HepG2 (cell line): ENCODE data around the gene PAPPA2. TPM values are rescaled to one million over a fixed set of nuclear protein-coding genes. Genes with fewer than 3 reads are reported as not detected.

Experiments
- ATAC-seq: fragments of 200-7000 bp; cut with Tn5 transposase; 3 replicates; pipeline ENCODE4 v1.9.1; 2020; ENCODE audit warnings: mild to moderate bottlenecking, moderate library complexity
- BruUV-seq: library from RNA; stranded (reverse); fragments of 400-500 nt; replicated peaks from 2 replicates; lab custom pipeline; 2021; lab: Mats Ljungman, UMichigan
- CTCF ChIA-PET: fragments of 300-600 bp; formaldehyde crosslinking; extraction: SDS; loops from one replicate; lab custom pipeline; 2021; ENCODE audit warnings: low total read pairs, inconsistent platforms, low intra/inter-chr PET ratio; lab: Yijun Ruan, JAX
- POLR2A ChIA-PET: fragments of 350-600 bp; sonication (Branson Sonifier 250); formaldehyde crosslinking; loops from one replicate; lab custom pipeline; 2020; ENCODE audit warnings: antibody characterized with exemption, inconsistent platforms; lab: Yijun Ruan, JAX
- DNase-seq: peaks from one replicate; pipeline ENCODE4 v3.0.0-alpha.2; 2015; ENCODE audit warnings: low spot score
- FAIRE-seq: peaks from 3 replicates; lab custom pipeline; 2011; peaks lifted over from hg19 to GRCh38; lab: Jason Lieb, UNC
- H2AFZ ChIP-seq: one replicate; pipeline ENCODE4 v1.6.1; 2011; ENCODE audit warnings: low read length, inconsistent platforms
- H3K27ac ChIP-seq: fragments of 300-600 bp; 3 replicates; pipeline ENCODE4 v1.8.0; 2011; ENCODE audit warnings: mixed run types, mild to moderate bottlenecking, mixed read lengths, low read length, inconsistent platforms; ENCODE audit not compliant: insufficient read depth; ENCODE audit errors: extremely low read length
- H3K27me3 ChIP-seq, 2 experiments: fragments of 200-600 bp in 1 of 2; 2 replicates in 1 of 2; 3 replicates in 1 of 2; pipeline versions ENCODE4 v1.6.0 to v1.8.0; 2011; ENCODE audit warnings: low read length in 2 of 2, mild to moderate bottlenecking in 2 of 2, moderate library complexity in 2 of 2, inconsistent platforms in 1 of 2; ENCODE audit not compliant: insufficient read depth in 2 of 2, control insufficient read depth in 1 of 2
- H3K36me3 ChIP-seq, 2 experiments: fragments of 200-600 bp in 1 of 2; replicated peaks in 1 of 2; 2 replicates in 1 of 2; 3 replicates in 1 of 2; pipeline versions ENCODE4 v1.5.1 to v1.8.0; 2011; ENCODE audit warnings: low read length in 2 of 2, inconsistent platforms in 1 of 2; ENCODE audit not compliant: insufficient read depth in 2 of 2, control insufficient read depth in 1 of 2
- H3K4me1 ChIP-seq: 2 replicates; pipeline ENCODE4 v1.5.1; 2012; ENCODE audit warnings: low read length, inconsistent platforms; ENCODE audit not compliant: insufficient read depth
- H3K4me2 ChIP-seq: 2 replicates; pipeline ENCODE4 v1.6.0; 2011; ENCODE audit warnings: low read depth, low read length, inconsistent platforms
- H3K4me3 ChIP-seq, 3 experiments: fragments of 200-600 bp in 1 of 3; sonication (generic), shearing (Covaris generic) in 1 of 3; replicated peaks in 1 of 3; 2 replicates each; pipeline ENCODE4 v1.5.1; 2011 to 2016; ENCODE audit warnings: low read length in 3 of 3, inconsistent platforms in 2 of 3, low read depth in 2 of 3, mild to moderate bottlenecking in 2 of 3, control low read depth in 1 of 3, mixed read lengths in 1 of 3; ENCODE audit not compliant: insufficient read depth in 1 of 3
- H3K79me2 ChIP-seq: one replicate; pipeline ENCODE4 v1.6.1; 2011; ENCODE audit warnings: low read length, inconsistent platforms; ENCODE audit not compliant: insufficient read depth
- H3K9ac ChIP-seq: 2 replicates; pipeline ENCODE4 v1.6.0; 2011; ENCODE audit warnings: mild to moderate bottlenecking, low read depth, low read length, inconsistent platforms; ENCODE audit not compliant: insufficient read depth
- H3K9me3 ChIP-seq: 2 replicates; pipeline ENCODE4 v1.5.1; 2012; ENCODE audit warnings: mild to moderate bottlenecking, low read length
- H4K20me1 ChIP-seq: 2 replicates; pipeline ENCODE4 v1.6.0; 2011; ENCODE audit warnings: inconsistent platforms, mild to moderate bottlenecking, low read length, moderate library complexity; ENCODE audit not compliant: insufficient read depth
- ATM ChIP-seq: fragments of 450-650 bp; IDR thresholded peaks from 2 replicates; pipeline ENCODE4 v1.7.1; 2017; ENCODE audit warnings: mild to moderate bottlenecking, borderline replicate concordance
- CBFB ChIP-seq: sonication (generic); formaldehyde crosslinking; IDR thresholded peaks from 2 replicates; pipeline ENCODE4 v1.4.0; 2020; ENCODE audit warnings: missing genetic modification reagents
- DMAP1 ChIP-seq: IDR thresholded peaks from 2 replicates; pipeline ENCODE4 v1.6.1; 2016
- GABPA ChIP-seq, 2 experiments: IDR thresholded peaks; 2 replicates each; pipeline ENCODE4 v1.6.1; 2011 to 2016; ENCODE audit warnings: low read depth in 2 of 2, low read length in 1 of 2, missing biosample characterization in 1 of 2, missing genetic modification characterization in 1 of 2
- KDM2A ChIP-seq: sonication (generic); formaldehyde crosslinking; IDR thresholded peaks from 2 replicates; pipeline ENCODE4 v1.4.0; 2020; ENCODE audit warnings: low read depth, missing genetic modification reagents, borderline replicate concordance
- NFIC ChIP-seq: IDR thresholded peaks from 2 replicates; pipeline ENCODE4 v1.6.1; 2012; ENCODE audit warnings: mild to moderate bottlenecking, low read length, inconsistent platforms
- SKI ChIP-seq: fragments of 450-650 bp; IDR thresholded peaks from one replicate; pipeline ENCODE4 v1.6.1; 2018; ENCODE audit warnings: mild to moderate bottlenecking; ENCODE audit not compliant: partially characterized antibody
- SMC3 ChIP-seq: IDR thresholded peaks from 2 replicates; pipeline ENCODE4 v1.6.1; 2011; ENCODE audit warnings: low read length, improper control_type of control experiment
- TMF1 ChIP-seq: sonication (generic); formaldehyde crosslinking; IDR thresholded peaks from 2 replicates; pipeline ENCODE4 v1.8.1; 2022; ENCODE audit warnings: low read depth, missing genetic modification reagents
- TOPORS ChIP-seq: sonication (generic); formaldehyde crosslinking; IDR thresholded peaks from 2 replicates; pipeline ENCODE4 v1.8.0; 2023; ENCODE audit warnings: mild to moderate bottlenecking, missing genetic modification reagents
- ZNF207 ChIP-seq: fragments of 450-650 bp; IDR thresholded peaks from 2 replicates; pipeline ENCODE4 v1.6.1; 2016; ENCODE audit warnings: antibody characterized with exemption, borderline replicate concordance
- ZNF234 ChIP-seq: sonication (generic); formaldehyde crosslinking; conservative IDR thresholded peaks from 2 replicates; pipeline ENCODE4 v1.5.1; 2020; ENCODE audit warnings: mild to moderate bottlenecking, missing genetic modification reagents
- ZNF263 ChIP-seq: sonication (generic); formaldehyde crosslinking; IDR thresholded peaks from 2 replicates; pipeline ENCODE4 v1.4.0; 2020; ENCODE audit warnings: missing genetic modification reagents
- ZNF446 ChIP-seq: sonication (generic); formaldehyde crosslinking; IDR thresholded peaks from 2 replicates; pipeline ENCODE4 v1.5.0; 2020; ENCODE audit warnings: mild to moderate bottlenecking, missing genetic modification reagents
- ZNF770 ChIP-seq: sonication (generic); formaldehyde crosslinking; IDR thresholded peaks from 2 replicates; pipeline ENCODE4 v1.5.0; 2020; ENCODE audit warnings: mild to moderate bottlenecking, missing genetic modification reagents
- WGBS: methylation state at CpG from one replicate; pipeline ENCODE4 v1.1.6; 2017; ENCODE audit warnings: low lambda C conversion rate; 5-methylcytosine and 5-hydroxymethylcytosine counted together
- in situ Hi-C: cut with HindIII; loops from 2 replicates; pipeline ENCODE4 v1.10.0; 2017; ENCODE audit warnings: low pct_unique_long_range_greater_than_20kb; ENCODE audit not compliant: extremely low pct_ligation_motif_present
- intact Hi-C: fragments of 100-400 bp; cut with micrococcal nuclease; formaldehyde crosslinking; loops from one replicate; pipeline ENCODE4 v1.10.0; 2022; ENCODE audit not compliant: unreplicated experiment
- polyA plus RNA-seq, 8 experiments: library from polyadenylated mRNA; depleted of rRNA in 3 of 8; stranded (reverse) in 7 of 8; unstranded in 1 of 8; fragments of >200 nt; fragmentation: Illumina TruSeq in 4 of 8; extraction: Trizol in 4 of 8; gene quantifications; 2 replicates each; pipeline versions ENCODE4 v1.2.1 to v1.2.3, GENCODE V29; 2011 to 2016; ENCODE audit warnings: low read depth in 4 of 8, missing spikeins in 1 of 8, mixed read lengths in 1 of 8; ENCODE audit not compliant: insufficient read depth in 1 of 8
- total RNA-seq, 5 experiments: library from RNA; depleted of rRNA; stranded (reverse); fragments of >200 nt; fragmentation: Illumina TruSeq; extraction: Trizol; gene quantifications; 2 replicates each; pipeline ENCODE4 v1.2.3, GENCODE V29; 2016; ENCODE audit warnings: low read depth in 1 of 5
- TF ChIP-seq, protein P1 (sequence below): sonication (generic); formaldehyde crosslinking; IDR thresholded peaks from 2 replicates; pipeline ENCODE4 v1.5.1; 2020; ENCODE audit warnings: mild to moderate bottlenecking, missing genetic modification reagents, borderline replicate concordance
- TF ChIP-seq, protein P2 (sequence below): sonication (generic); formaldehyde crosslinking; conservative IDR thresholded peaks from 2 replicates; pipeline ENCODE4 v1.8.0; 2022; ENCODE audit warnings: missing genetic modification reagents

Gene PAPPA2
- total and polyA plus RNA-seq, 2 of the 13 experiments (the other 11 are each of a cell fraction or from before 2014, with no cell fraction given): 0.01 TPM; not detected in 1

GRCh38 chr1:176775378-176775777 is 312.4 kb downstream of the PAPPA2 start:
- H3K4me1 ChIP-seq: no peaks in the 10 kb centered on the region
- 0% methylated on average over 3 of the region's 3 CpGs for WGBS
- intact Hi-C loops (no loop called here), in situ Hi-C loops (no loop called here)
- no peak overlapping the region for H3K9ac ChIP-seq
- no peak for ATAC-seq
- H3K36me3 ChIP-seq: no peaks in the 10 kb centered on the region
- H2AFZ ChIP-seq: no peak overlapping the region
- H3K27ac ChIP-seq: no peak overlapping the region
- no peak overlapping the region for H3K4me3 ChIP-seq
- ChIA-PET POLR2A (no interaction called here), CTCF (no interaction called here)
- no TSS peak for BruUV-seq
- H3K79me2 ChIP-seq: no peaks in the 10 kb centered on the region
- no peaks in the 10 kb centered on the region for H3K27me3 ChIP-seq
- TF ChIP-seq ATM: no peak
- no peak for TF ChIP-seq ZNF770 (CRISPR knock-in tag)
- no peak for TF ChIP-seq ZNF234 (CRISPR knock-in tag)
- TF ChIP-seq SKI: no peak
- TF ChIP-seq SMC3: no peak
- TF ChIP-seq, protein P1, sequence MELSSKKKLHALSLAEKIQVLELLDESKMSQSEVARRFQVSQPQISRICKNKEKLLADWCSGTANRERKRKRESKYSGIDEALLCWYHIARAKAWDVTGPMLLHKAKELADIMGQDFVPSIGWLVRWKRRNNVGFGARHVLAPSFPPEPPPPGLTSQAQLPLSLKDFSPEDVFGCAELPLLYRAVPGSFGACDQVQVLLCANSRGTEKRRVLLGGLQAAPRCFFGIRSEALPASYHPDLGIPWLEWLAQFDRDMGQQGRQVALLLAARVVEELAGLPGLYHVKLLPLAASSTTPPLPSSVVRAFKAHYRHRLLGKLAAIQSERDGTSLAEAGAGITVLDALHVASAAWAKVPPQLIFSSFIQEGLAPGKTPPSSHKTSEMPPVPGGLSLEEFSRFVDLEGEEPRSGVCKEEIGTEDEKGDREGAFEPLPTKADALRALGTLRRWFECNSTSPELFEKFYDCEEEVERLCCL (CRISPR knock-in tag): no peak
- no peak for TF ChIP-seq ZNF207
- no peak for TF ChIP-seq DMAP1 (CRISPR knock-in tag)
- no peak for TF ChIP-seq TMF1 (CRISPR knock-in tag)
- no peak for TF ChIP-seq ZNF446 (CRISPR knock-in tag)
- TF ChIP-seq NFIC: no peak
- TF ChIP-seq TOPORS (CRISPR knock-in tag): no peak
- TF ChIP-seq GABPA (IDR thresholded peaks at IDR 0.05; ENCODE audit: low read depth, low read length): no peak
- no peak for TF ChIP-seq GABPA (CRISPR knock-in tag; IDR thresholded peaks at IDR 0.05; ENCODE audit: low read depth)
- no peak for TF ChIP-seq CBFB
- no peak for TF ChIP-seq KDM2A (CRISPR knock-in tag)
- TF ChIP-seq ZNF263: no peak
- TF ChIP-seq, protein P2, sequence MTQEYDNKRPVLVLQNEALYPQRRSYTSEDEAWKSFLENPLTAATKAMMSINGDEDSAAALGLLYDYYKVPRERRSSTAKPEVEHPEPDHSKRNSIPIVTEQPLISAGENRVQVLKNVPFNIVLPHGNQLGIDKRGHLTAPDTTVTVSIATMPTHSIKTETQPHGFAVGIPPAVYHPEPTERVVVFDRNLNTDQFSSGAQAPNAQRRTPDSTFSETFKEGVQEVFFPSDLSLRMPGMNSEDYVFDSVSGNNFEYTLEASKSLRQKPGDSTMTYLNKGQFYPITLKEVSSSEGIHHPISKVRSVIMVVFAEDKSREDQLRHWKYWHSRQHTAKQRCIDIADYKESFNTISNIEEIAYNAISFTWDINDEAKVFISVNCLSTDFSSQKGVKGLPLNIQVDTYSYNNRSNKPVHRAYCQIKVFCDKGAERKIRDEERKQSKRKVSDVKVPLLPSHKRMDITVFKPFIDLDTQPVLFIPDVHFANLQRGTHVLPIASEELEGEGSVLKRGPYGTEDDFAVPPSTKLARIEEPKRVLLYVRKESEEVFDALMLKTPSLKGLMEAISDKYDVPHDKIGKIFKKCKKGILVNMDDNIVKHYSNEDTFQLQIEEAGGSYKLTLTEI (CRISPR knock-in tag): no peak
- H3K4me2 ChIP-seq: no peak overlapping the region
- H4K20me1 ChIP-seq: no peaks in the 10 kb centered on the region
- no peak for DNase-seq
- no peak for FAIRE-seq
- no peaks in the 10 kb centered on the region for H3K9me3 ChIP-seq
